GM12801 (cell line): ENCODE measurements around the gene TWF2.

Experiments
- TF ChIP-seq, protein P1 (sequence below): IDR thresholded peaks from one replicate; pipeline ENCODE4 v1.5.1; 2011; ENCODE audit warnings: control low read depth; ENCODE audit not compliant: insufficient read length; ENCODE audit errors: extremely low read depth

The TWF2 gene

GRCh38 chr3:52238761-52239701 lies at the start of gene TWF2:
Gene TWF2 (minus strand): TSS chr3:52239158. CDS start chr3:52239016, 142 bp downstream.
- TF ChIP-seq, protein P1, sequence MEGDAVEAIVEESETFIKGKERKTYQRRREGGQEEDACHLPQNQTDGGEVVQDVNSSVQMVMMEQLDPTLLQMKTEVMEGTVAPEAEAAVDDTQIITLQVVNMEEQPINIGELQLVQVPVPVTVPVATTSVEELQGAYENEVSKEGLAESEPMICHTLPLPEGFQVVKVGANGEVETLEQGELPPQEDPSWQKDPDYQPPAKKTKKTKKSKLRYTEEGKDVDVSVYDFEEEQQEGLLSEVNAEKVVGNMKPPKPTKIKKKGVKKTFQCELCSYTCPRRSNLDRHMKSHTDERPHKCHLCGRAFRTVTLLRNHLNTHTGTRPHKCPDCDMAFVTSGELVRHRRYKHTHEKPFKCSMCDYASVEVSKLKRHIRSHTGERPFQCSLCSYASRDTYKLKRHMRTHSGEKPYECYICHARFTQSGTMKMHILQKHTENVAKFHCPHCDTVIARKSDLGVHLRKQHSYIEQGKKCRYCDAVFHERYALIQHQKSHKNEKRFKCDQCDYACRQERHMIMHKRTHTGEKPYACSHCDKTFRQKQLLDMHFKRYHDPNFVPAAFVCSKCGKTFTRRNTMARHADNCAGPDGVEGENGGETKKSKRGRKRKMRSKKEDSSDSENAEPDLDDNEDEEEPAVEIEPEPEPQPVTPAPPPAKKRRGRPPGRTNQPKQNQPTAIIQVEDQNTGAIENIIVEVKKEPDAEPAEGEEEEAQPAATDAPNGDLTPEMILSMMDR, result no peak

GRCh38 chr3:52288674-52289073 lies 49.7 kb upstream of the TWF2 start:
- TF ChIP-seq, protein P1, result no peak

GRCh38 chr3:52286777-52287110 lies 47.8 kb upstream of the TWF2 start:
- TF ChIP-seq, protein P1, result no peak

DNA sequence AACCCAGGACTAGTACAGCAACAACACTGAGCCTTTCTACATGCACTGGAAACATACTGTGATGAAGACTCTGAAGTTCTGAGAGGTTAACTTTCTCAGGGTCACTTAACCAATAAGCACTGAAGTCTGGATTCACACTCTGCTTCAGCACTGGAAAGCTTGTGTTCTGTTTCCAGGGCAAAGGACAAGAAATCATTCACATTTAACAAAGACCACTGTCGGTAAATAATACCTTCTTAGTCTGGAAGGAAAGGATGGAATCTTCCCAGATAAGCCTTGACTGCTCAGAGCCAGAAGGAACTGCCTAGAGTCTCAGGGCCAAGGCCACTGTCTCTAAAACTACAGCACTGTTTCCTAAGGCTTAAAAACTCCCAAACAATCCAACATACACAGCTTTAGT lies 44.3 kb upstream of the TWF2 start:
- TF ChIP-seq, protein P1, result no peak

- TF ChIP-seq, protein P1, result no peak
Measured at GRCh38 chr3:52281981-52282801, 43.2 kb upstream of the TWF2 start.

GRCh38 chr3:52280050-52280461 lies 41.1 kb upstream of the TWF2 start:
- TF ChIP-seq, protein P1, result no peak

GRCh38 chr3:52279596-52279995 lies 40.6 kb upstream of the TWF2 start:
- TF ChIP-seq, protein P1, result no peak
